HFFc6 (cell line): Measurements from ENCODE around the gene PPFIBP1. TPM values are rescaled to one million over a fixed set of nuclear protein-coding genes. Genes with fewer than 3 reads are reported as not detected.
A peak's percentile ranks its signal among the peaks of the same experiment; 100 is the strongest.
"Not testable (repeated sequence)": the region's sequence is repeated elsewhere in the genome, so short reads cannot be mapped to it uniquely, and the experiment has no call there.

ENCODE experiments used
- DNase-seq: peaks from one replicate; pipeline ENCODE4 v3.0.0-alpha.2; 2018
- H3K27ac Mint-ChIP-seq: 2 replicates; pipeline ENCODE4 v1.8.0; 2020; ENCODE audit warnings: mild to moderate bottlenecking, mixed read lengths
- H3K27me3 Mint-ChIP-seq: 2 replicates; pipeline ENCODE4 v1.8.0; 2021; ENCODE audit warnings: mild to moderate bottlenecking, moderate library complexity, mixed read lengths; ENCODE audit not compliant: insufficient read depth
- H3K36me3 Mint-ChIP-seq: 2 replicates; pipeline ENCODE4 v1.8.0; 2021; ENCODE audit warnings: low read depth, mixed read lengths
- H3K4me1 Mint-ChIP-seq: 2 replicates; pipeline ENCODE4 v1.8.0; 2020; ENCODE audit warnings: low read depth, mixed read lengths
- H3K4me3 Mint-ChIP-seq: 2 replicates; pipeline ENCODE4 v1.8.0; 2020; ENCODE audit warnings: mild to moderate bottlenecking, moderate library complexity, mixed read lengths
- H3K9me3 Mint-ChIP-seq: 2 replicates; pipeline ENCODE4 v1.8.0; 2020; ENCODE audit warnings: mild to moderate bottlenecking, mixed read lengths
- total RNA-seq, 6 experiments: library from RNA; stranded (reverse); fragmentation: NEBNext Ultra II Directional; extraction: Animal tissue kit (Norgen Biotek cat#: 25700); gene quantifications; 2 replicates in 1 of 6; 3 replicates in 5 of 6; pipeline ENCODE4 v1.2.3, GENCODE V29; 2021
- TF ChIP-seq, protein P1 (sequence below): fragments of 200-600 bp; sonication (generic); IDR thresholded peaks from 2 replicates; pipeline ENCODE4 v1.5.0; 2021; ENCODE audit warnings: antibody characterized with exemption, mild to moderate bottlenecking

PPFIBP1 gene
- total RNA-seq, 6 experiments from 2014 or later = 79.1 to 104 (median 92.0) TPM

DNA sequence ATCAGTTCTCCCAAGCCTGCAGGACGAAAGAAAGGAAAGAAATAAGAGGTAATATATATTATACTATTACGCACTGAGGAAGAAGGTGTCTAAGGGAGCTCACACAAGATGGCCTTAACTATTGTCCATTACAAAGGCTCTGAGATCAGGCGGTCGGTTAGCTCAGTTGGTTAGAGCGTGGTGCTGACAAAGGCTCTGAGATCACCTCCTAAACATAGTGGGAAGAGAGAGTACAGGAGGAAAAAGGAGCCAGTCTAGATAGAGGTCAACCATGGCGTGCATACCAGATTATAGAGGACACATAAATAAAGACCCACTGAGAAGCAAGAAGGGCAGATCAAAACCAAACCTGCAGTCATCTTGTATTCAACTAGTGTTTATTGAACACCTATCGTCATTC, 118.9 kb downstream of the PPFIBP1 start:
- not testable (repeated sequence) for H3K4me3 Mint-ChIP-seq, H3K36me3 Mint-ChIP-seq, H3K27me3 Mint-ChIP-seq, DNase-seq, H3K27ac Mint-ChIP-seq, H3K9me3 Mint-ChIP-seq
- H3K4me1 Mint-ChIP-seq = peaks cover 27% of the 10 kb centered on the region

DNA sequence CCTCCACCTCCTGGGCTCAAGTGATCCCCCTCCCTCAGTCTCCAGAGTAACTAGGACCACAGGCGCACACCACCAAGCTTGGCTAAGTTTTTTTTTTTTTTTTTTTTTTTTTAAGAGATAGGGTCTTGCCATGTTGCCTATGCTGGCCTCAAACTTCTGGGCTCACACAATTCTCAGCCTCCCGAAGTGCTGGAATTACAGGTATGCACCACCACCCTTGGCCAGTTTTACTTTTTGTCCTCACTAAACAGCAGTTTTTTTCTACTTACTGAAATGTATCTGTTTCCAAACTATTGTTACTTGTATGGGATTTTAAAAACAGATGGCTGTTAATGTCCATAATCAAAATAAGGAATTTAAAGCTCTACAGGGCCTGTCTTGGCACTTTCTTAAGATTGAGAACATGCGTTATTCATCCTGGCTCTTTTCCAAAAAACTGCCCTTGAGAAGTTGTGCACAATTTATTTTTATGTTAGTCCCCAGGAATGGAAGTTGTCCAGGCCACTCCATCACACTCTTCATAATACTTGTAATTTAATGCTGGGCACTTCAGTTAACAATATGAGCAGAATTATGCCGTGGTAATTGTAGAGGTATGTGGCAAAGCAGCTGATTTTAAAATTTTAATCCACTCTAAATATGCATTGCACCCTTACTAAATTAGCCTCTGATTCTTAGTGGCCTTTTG, 120.3 kb downstream of the PPFIBP1 start:
- DNase-seq = no peak
- no peaks in the 10 kb centered on the region for H3K9me3 Mint-ChIP-seq
- H3K27me3 Mint-ChIP-seq = no peaks in the 10 kb centered on the region
- H3K27ac Mint-ChIP-seq = no peak overlapping the region
- H3K4me1 Mint-ChIP-seq = peaks cover 27% of the 10 kb centered on the region
- H3K36me3 Mint-ChIP-seq = peaks cover 13% of the 10 kb centered on the region
- H3K4me3 Mint-ChIP-seq = no peak overlapping the region
- TF ChIP-seq, protein P1, sequence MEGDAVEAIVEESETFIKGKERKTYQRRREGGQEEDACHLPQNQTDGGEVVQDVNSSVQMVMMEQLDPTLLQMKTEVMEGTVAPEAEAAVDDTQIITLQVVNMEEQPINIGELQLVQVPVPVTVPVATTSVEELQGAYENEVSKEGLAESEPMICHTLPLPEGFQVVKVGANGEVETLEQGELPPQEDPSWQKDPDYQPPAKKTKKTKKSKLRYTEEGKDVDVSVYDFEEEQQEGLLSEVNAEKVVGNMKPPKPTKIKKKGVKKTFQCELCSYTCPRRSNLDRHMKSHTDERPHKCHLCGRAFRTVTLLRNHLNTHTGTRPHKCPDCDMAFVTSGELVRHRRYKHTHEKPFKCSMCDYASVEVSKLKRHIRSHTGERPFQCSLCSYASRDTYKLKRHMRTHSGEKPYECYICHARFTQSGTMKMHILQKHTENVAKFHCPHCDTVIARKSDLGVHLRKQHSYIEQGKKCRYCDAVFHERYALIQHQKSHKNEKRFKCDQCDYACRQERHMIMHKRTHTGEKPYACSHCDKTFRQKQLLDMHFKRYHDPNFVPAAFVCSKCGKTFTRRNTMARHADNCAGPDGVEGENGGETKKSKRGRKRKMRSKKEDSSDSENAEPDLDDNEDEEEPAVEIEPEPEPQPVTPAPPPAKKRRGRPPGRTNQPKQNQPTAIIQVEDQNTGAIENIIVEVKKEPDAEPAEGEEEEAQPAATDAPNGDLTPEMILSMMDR = no peak

DNA sequence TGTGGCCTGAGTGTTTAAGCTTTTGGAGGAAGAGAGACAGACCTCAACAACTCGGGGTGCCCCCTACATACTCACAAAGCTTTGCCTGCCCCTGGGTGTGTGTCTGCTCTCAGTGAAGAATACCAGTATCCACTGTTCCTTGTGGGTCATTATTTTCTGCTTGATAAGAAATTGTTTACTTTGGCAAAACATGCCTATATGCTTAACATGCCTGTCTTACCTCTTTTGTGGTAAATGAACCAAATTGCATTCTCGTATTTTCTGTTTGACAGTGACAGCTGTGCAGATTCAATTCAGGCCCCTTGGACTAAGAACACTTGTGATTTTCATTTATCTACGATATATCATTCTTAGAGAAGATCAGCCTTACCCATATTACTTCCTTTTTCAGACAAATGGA, 121.7 kb downstream of the PPFIBP1 start:
- Mint-ChIP-seq H3K4me3 (no peak overlapping the region), H3K4me1 (peaks cover 26% of the 10 kb centered on the region), H3K27me3 (no peaks in the 10 kb centered on the region), H3K36me3 (peaks cover 17% of the 10 kb centered on the region), H3K9me3 (no peaks in the 10 kb centered on the region), H3K27ac (no peak overlapping the region; the same call in 1 of the 2 replicates)
- no peak for DNase-seq
- TF ChIP-seq, protein P1 = no peak

DNA sequence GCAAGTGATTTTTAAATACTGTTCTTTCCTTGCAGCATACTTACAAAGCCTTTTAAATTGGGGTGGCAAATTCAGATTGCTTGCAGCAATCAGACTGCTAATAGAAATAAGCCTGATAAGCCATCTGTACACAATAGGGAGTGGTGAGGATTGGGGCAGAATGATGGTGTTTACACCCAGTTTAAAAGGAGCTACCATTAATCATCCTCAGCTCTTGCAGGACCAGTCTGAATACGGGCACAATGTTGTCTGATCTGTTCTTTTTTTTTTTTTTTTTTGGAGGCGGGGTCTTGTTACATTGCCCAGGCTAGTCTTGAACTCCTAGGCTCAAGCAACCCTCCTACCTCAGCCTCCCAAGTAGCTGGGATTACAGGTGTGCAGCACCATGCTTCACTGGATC, 122.1 kb downstream of the PPFIBP1 start:
- H3K4me3 Mint-ChIP-seq = no peak overlapping the region
- peaks cover 26% of the 10 kb centered on the region for H3K4me1 Mint-ChIP-seq
- H3K9me3 Mint-ChIP-seq = no peaks in the 10 kb centered on the region
- TF ChIP-seq, protein P1 = no peak
- no peak overlapping the region for H3K27ac Mint-ChIP-seq
- H3K27me3 Mint-ChIP-seq = no peaks in the 10 kb centered on the region
- H3K36me3 Mint-ChIP-seq = peaks cover 22% of the 10 kb centered on the region
- no peak for DNase-seq

DNA sequence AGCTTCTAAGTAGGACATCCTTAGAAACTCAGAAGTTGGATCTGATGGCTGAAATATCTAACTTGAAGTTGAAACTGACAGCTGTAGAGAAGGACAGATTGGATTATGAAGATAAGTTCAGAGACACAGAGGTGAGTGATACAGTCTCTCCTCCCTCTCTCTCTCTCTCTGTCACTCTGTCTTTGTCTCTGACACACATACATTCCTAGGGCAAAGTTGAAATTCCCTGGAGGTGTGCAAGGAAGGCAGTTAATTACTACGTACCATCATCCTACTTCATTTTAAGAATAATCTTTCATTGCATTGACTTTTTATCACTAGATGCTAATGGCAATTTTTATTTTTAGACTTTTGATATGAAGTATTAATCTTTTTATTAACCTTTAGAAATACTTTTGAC, 126.0 kb downstream of the PPFIBP1 start:
- H3K27me3 Mint-ChIP-seq = no peaks in the 10 kb centered on the region
- no peaks in the 10 kb centered on the region for H3K9me3 Mint-ChIP-seq
- H3K36me3 Mint-ChIP-seq = peaks cover 20% of the 10 kb centered on the region
- no peak overlapping the region for H3K4me3 Mint-ChIP-seq
- DNase-seq = no peak
- H3K27ac Mint-ChIP-seq = no peak overlapping the region
- TF ChIP-seq, protein P1 = no peak
- H3K4me1 Mint-ChIP-seq = peaks cover 21% of the 10 kb centered on the region

DNA sequence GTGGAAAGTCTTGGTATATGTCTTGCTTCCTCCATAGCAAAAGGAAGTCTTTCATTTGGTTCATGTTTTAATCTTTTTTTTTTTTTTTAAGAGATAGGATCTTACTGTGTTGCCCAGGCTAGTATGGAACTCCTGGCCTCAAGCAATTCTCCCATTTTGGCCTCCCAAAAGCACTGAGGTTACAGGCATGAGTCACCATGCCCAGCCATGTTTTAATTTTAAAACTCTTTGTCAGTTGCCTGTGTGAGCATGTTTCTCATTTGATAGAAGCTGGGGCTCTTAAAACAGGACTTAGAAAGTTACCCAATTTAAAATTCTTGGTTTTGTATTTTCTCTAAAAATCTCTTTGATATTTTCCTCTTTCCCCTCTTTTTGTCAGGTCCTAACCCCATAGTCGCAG, 127.2 kb downstream of the PPFIBP1 start:
- Mint-ChIP-seq H3K27ac (peak overlapping the region; percentile 9), H3K36me3 (peaks cover 20% of the 10 kb centered on the region), H3K9me3 (no peaks in the 10 kb centered on the region), H3K27me3 (no peaks in the 10 kb centered on the region), H3K4me1 (peaks cover 21% of the 10 kb centered on the region), H3K4me3 (no peak overlapping the region)
- TF ChIP-seq, protein P1 = no peak
- peak; percentile 2 for DNase-seq
